Neuron (in vitro differentiated cells): Measurements from ENCODE around the gene CCDC61.

Source experiments
- H2AFZ ChIP-seq: one replicate; pipeline ENCODE4 v1.6.1; 2013; ENCODE audit warnings: low read depth, mild to moderate bottlenecking, inconsistent platforms, low read length, moderate library complexity
- H3K27me3 ChIP-seq: one replicate; pipeline ENCODE4 v1.6.1; 2013; ENCODE audit warnings: low read length; ENCODE audit not compliant: insufficient read depth
- H3K36me3 ChIP-seq: one replicate; pipeline ENCODE4 v1.6.1; 2013; ENCODE audit warnings: low read length; ENCODE audit not compliant: insufficient read depth
- H3K4me1 ChIP-seq: one replicate; pipeline ENCODE4 v1.6.1; 2013; ENCODE audit warnings: low read length; ENCODE audit not compliant: insufficient read depth
- H3K4me3 ChIP-seq: 2 replicates; pipeline ENCODE4 v1.5.1; 2013; ENCODE audit warnings: mild to moderate bottlenecking, low read length, moderate library complexity
- H3K9me3 ChIP-seq: one replicate; pipeline ENCODE4 v1.6.1; 2013; ENCODE audit warnings: low read length

The CCDC61 gene

GRCh38 chr19:45962021-45962420 is 33.2 kb upstream of the CCDC61 start:
- H3K4me1 ChIP-seq: peaks cover 25% of the 10 kb centered on the region
- no peaks in the 10 kb centered on the region for H3K27me3 ChIP-seq
- no peak overlapping the region for H2AFZ ChIP-seq
- no peaks in the 10 kb centered on the region for H3K9me3 ChIP-seq
- no peak overlapping the region for H3K4me3 ChIP-seq
- peaks cover 49% of the 10 kb centered on the region for H3K36me3 ChIP-seq

GRCh38 chr19:45967246-45967645 is 28.0 kb upstream of the CCDC61 start:
- peaks cover 48% of the 10 kb centered on the region for H3K36me3 ChIP-seq

GRCh38 chr19:45968626-45969025 is 26.6 kb upstream of the CCDC61 start:
- H3K27me3 ChIP-seq: no peaks in the 10 kb centered on the region
- no peak overlapping the region for H3K4me3 ChIP-seq
- H3K4me1 ChIP-seq: peaks cover 12% of the 10 kb centered on the region
- no peaks in the 10 kb centered on the region for H3K9me3 ChIP-seq
- H3K36me3 ChIP-seq: peaks cover 44% of the 10 kb centered on the region
- no peak overlapping the region for H2AFZ ChIP-seq

More at GRCh38 chr19:45967246-45967645, 28.0 kb upstream of the CCDC61 start:
- Histone ChIP-seq H3K9me3 (no peaks in the 10 kb centered on the region), H3K4me1 (peaks cover 7% of the 10 kb centered on the region), H3K4me3 (no peak overlapping the region), H3K27me3 (no peaks in the 10 kb centered on the region), H2AFZ (no peak overlapping the region)

- peaks cover 19% of the 10 kb centered on the region for H3K4me1 ChIP-seq
- no peak overlapping the region for H3K4me3 ChIP-seq
- no peak overlapping the region for H2AFZ ChIP-seq
- H3K9me3 ChIP-seq: no peaks in the 10 kb centered on the region
- no peaks in the 10 kb centered on the region for H3K27me3 ChIP-seq
- peaks cover 40% of the 10 kb centered on the region for H3K36me3 ChIP-seq
Observed at GRCh38 chr19:45969676-45970075, 25.6 kb upstream of the CCDC61 start.

- H3K4me3 ChIP-seq: peak overlapping the region; percentile 52
- no peak overlapping the region for H2AFZ ChIP-seq
- no peaks in the 10 kb centered on the region for H3K27me3 ChIP-seq
- H3K9me3 ChIP-seq: no peaks in the 10 kb centered on the region
- H3K4me1 ChIP-seq: peaks cover 36% of the 10 kb centered on the region
- H3K36me3 ChIP-seq: peaks cover 32% of the 10 kb centered on the region
Observed at GRCh38 chr19:45971260-45971902, 23.9 kb upstream of the CCDC61 start.

- Histone ChIP-seq H3K9me3 (no peaks in the 10 kb centered on the region), H3K4me3 (peak overlapping the region; percentile 52), H3K4me1 (peaks cover 45% of the 10 kb centered on the region), H3K27me3 (no peaks in the 10 kb centered on the region), H2AFZ (no peak overlapping the region), H3K36me3 (peaks cover 32% of the 10 kb centered on the region)
Observed at GRCh38 chr19:45972081-45972946, 23.0 kb upstream of the CCDC61 start.

GRCh38 chr19:45972947-45973540 is 22.2 kb upstream of the CCDC61 start:
- Histone ChIP-seq H3K4me1 (peaks cover 45% of the 10 kb centered on the region), H3K27me3 (no peaks in the 10 kb centered on the region), H3K9me3 (no peaks in the 10 kb centered on the region), H3K4me3 (peak overlapping the region; percentile 52), H2AFZ (no peak overlapping the region), H3K36me3 (peaks cover 29% of the 10 kb centered on the region)

GRCh38 chr19:45973553-45974338 is 21.5 kb upstream of the CCDC61 start, which contains the start of gene NOVA2:
TSS of gene NOVA2 (minus strand) at chr19:45973865. CDS start at chr19:45973351, 514 bp downstream.
- Histone ChIP-seq H3K36me3 (peaks cover 22% of the 10 kb centered on the region), H3K27me3 (no peaks in the 10 kb centered on the region), H2AFZ (no peak within 1 kb of the TSS), H3K4me1 (peaks cover 47% of the 10 kb centered on the region), H3K9me3 (no peaks in the 10 kb centered on the region), H3K4me3 (peak within 1 kb of the TSS; percentile 70)

- Histone ChIP-seq H3K4me1 (peaks cover 49% of the 10 kb centered on the region), H3K27me3 (no peaks in the 10 kb centered on the region), H3K36me3 (peaks cover 6% of the 10 kb centered on the region), H3K9me3 (no peaks in the 10 kb centered on the region), H2AFZ (no peak overlapping the region), H3K4me3 (no peak overlapping the region)
Observed at GRCh38 chr19:45975306-45976070, 19.8 kb upstream of the CCDC61 start.

GRCh38 chr19:45976178-45976577 is 19.1 kb upstream of the CCDC61 start:
- H2AFZ ChIP-seq: no peak overlapping the region
- H3K9me3 ChIP-seq: no peaks in the 10 kb centered on the region
- no peaks in the 10 kb centered on the region for H3K36me3 ChIP-seq
- no peak overlapping the region for H3K4me3 ChIP-seq
- peaks cover 51% of the 10 kb centered on the region for H3K4me1 ChIP-seq
- H3K27me3 ChIP-seq: no peaks in the 10 kb centered on the region

- H3K9me3 ChIP-seq: no peaks in the 10 kb centered on the region
- H3K4me1 ChIP-seq: peaks cover 44% of the 10 kb centered on the region
- no peaks in the 10 kb centered on the region for H3K27me3 ChIP-seq
- no peak overlapping the region for H2AFZ ChIP-seq
- H3K4me3 ChIP-seq: no peak overlapping the region
- no peaks in the 10 kb centered on the region for H3K36me3 ChIP-seq
Observed at GRCh38 chr19:45978156-45978555, 17.1 kb upstream of the CCDC61 start.

- peaks cover 21% of the 10 kb centered on the region for H3K4me1 ChIP-seq
- no peaks in the 10 kb centered on the region for H3K27me3 ChIP-seq
- H3K9me3 ChIP-seq: no peaks in the 10 kb centered on the region
Observed at GRCh38 chr19:45981350-45981749, 13.9 kb upstream of the CCDC61 start.

More at GRCh38 chr19:45981350-45981749, 13.9 kb upstream of the CCDC61 start:
- Histone ChIP-seq H2AFZ (no peak overlapping the region), H3K4me3 (no peak overlapping the region), H3K36me3 (no peaks in the 10 kb centered on the region)
